A549 (cell line): Measurements from ENCODE around the gene ERP44. TPM values are rescaled to one million over a fixed set of nuclear protein-coding genes. Genes with fewer than 3 reads are reported as not detected.

Experiments used
- ATAC-seq, 2 experiments: fragments of 200-7000 bp in 1 of 2; fragments of >200 bp in 1 of 2; cut with Nextera tagmentation in 1 of 2; cut with Tn5 transposase in 1 of 2; 3 replicates each; pipeline versions ENCODE4 v1.8.0 to v1.9.1; 2018 to 2020; ENCODE audit warnings: mild to moderate bottlenecking in 1 of 2, moderate library complexity in 1 of 2
- CTCF ChIA-PET: fragments of 300-600 bp; sonication (Branson Sonifier 250); formaldehyde crosslinking; extraction: SDS; loops from one replicate; lab custom pipeline; 2021; ENCODE audit warnings: antibody characterized with exemption, inconsistent platforms; lab: Yijun Ruan, JAX
- POLR2A ChIA-PET: fragments of 350-600 bp; formaldehyde crosslinking; extraction: SDS; loops from one replicate; lab custom pipeline; 2021; ENCODE audit warnings: antibody characterized with exemption, inconsistent platforms; lab: Yijun Ruan, JAX
- DNase-seq, 2 experiments: peaks; one replicate each; pipeline versions ENCODE4 v3.0.0 to v3.0.0-alpha.2; 2011 to 2016; ENCODE audit warnings: low read depth in 1 of 2, low spot score in 1 of 2
- FAIRE-seq: peaks from 2 replicates; lab custom pipeline; 2011; peaks lifted over from hg19 to GRCh38; lab: Jason Lieb, UNC
- H3K27ac ChIP-seq, 2 experiments: fragments of >200 bp; sonication (Bioruptor Twin); formaldehyde crosslinking; 3 replicates each; pipeline ENCODE4 v1.5.1; 2016 to 2017
- H3K4me1 ChIP-seq: fragments of >200 bp; sonication (Bioruptor Twin); formaldehyde crosslinking; 3 replicates; pipeline ENCODE4 v1.6.1; 2016
- H3K4me2 ChIP-seq: fragments of >200 bp; sonication (Bioruptor Twin); formaldehyde crosslinking; 3 replicates; pipeline ENCODE4 v1.6.1; 2016
- H3K4me3 ChIP-seq: fragments of >200 bp; sonication (Bioruptor Twin); formaldehyde crosslinking; 3 replicates; pipeline ENCODE4 v1.5.1; 2016
- H3K9me3 ChIP-seq: fragments of >200 bp; sonication (Bioruptor Twin); formaldehyde crosslinking; 3 replicates; pipeline ENCODE4 v1.6.1; 2016
- ATOH8 ChIP-seq: fragments of 250-450 bp; sonication (Bioruptor Pico); IDR thresholded peaks from 2 replicates; pipeline ENCODE4 v1.5.0; 2020; ENCODE audit warnings: low read depth, mild to moderate bottlenecking, moderate library complexity
- CBX8 ChIP-seq: fragments of 200-600 bp; sonication (generic); IDR thresholded peaks from 2 replicates; pipeline ENCODE4 v1.6.1; 2016
- CTCF ChIP-seq: fragments of >200 bp; sonication (Bioruptor Twin); formaldehyde crosslinking; IDR thresholded peaks from 3 replicates; pipeline ENCODE4 v1.5.1; 2016
- E2F6 ChIP-seq: IDR thresholded peaks from 2 replicates; pipeline ENCODE4 v1.6.1; 2012; ENCODE audit warnings: low read depth, borderline replicate concordance
- ESRRA ChIP-seq: fragments of 150-350 bp; IDR thresholded peaks from 2 replicates; pipeline ENCODE4 v1.6.1; 2014; ENCODE audit warnings: mild to moderate bottlenecking, low read length, borderline replicate concordance
- FOSB ChIP-seq: fragments of 250-450 bp; sonication (Bioruptor Pico); IDR thresholded peaks from 2 replicates; pipeline ENCODE4 v1.5.0; 2020; ENCODE audit warnings: mild to moderate bottlenecking, moderate library complexity
- HDAC2 ChIP-seq: fragments of 200-600 bp; sonication (generic); IDR thresholded peaks from 2 replicates; pipeline ENCODE4 v1.6.1; 2016
- HES2 ChIP-seq: fragments of >200 bp; sonication (Bioruptor Twin); formaldehyde crosslinking; IDR thresholded peaks from 2 replicates; pipeline ENCODE4 v1.6.1; 2016
- HEYL ChIP-seq: fragments of 250-450 bp; sonication (Bioruptor Pico); IDR thresholded peaks from 2 replicates; pipeline ENCODE4 v1.8.0; 2021; ENCODE audit warnings: mild to moderate bottlenecking, moderate library complexity
- HOXB5 ChIP-seq: fragments of 250-450 bp; sonication (Bioruptor Pico); IDR thresholded peaks from 2 replicates; pipeline ENCODE4 v1.5.0; 2020; ENCODE audit warnings: mild to moderate bottlenecking, moderate library complexity
- KDM5A ChIP-seq: fragments of 200-600 bp; sonication (generic); IDR thresholded peaks from 2 replicates; pipeline ENCODE4 v1.6.1; 2016; ENCODE audit warnings: antibody characterized with exemption, mild to moderate bottlenecking
- MAFK ChIP-seq: fragments of 450-650 bp; IDR thresholded peaks from 2 replicates; pipeline ENCODE4 v1.6.1; 2014; ENCODE audit not compliant: partially characterized antibody
- MAZ ChIP-seq: fragments of 150-350 bp; IDR thresholded peaks from 2 replicates; pipeline ENCODE4 v1.6.1; 2014; ENCODE audit warnings: antibody characterized with exemption, low read depth, low read length, borderline replicate concordance
- NFE2L2 ChIP-seq: fragments of 150-350 bp; conservative IDR thresholded peaks from 2 replicates; pipeline ENCODE4 v1.6.1; 2014; ENCODE audit warnings: low read length
- PHF8 ChIP-seq: fragments of 200-600 bp; sonication (generic); IDR thresholded peaks from 2 replicates; pipeline ENCODE4 v1.6.1; 2016; ENCODE audit warnings: low read depth, mild to moderate bottlenecking, antibody characterized with exemption, moderate library complexity, borderline replicate concordance
- POLR2A ChIP-seq: IDR thresholded peaks from 2 replicates; pipeline ENCODE4 v1.6.1; 2012; ENCODE audit warnings: mild to moderate bottlenecking, low read length
- POLR2AphosphoS2 ChIP-seq: conservative IDR thresholded peaks from 2 replicates; pipeline ENCODE4 v1.6.1; 2012; ENCODE audit warnings: low read length, improper control_type of control experiment, inconsistent platforms
- RAD21 ChIP-seq, 2 experiments: fragments of >200 bp in 1 of 2; sonication (Bioruptor Twin) in 1 of 2; formaldehyde crosslinking in 1 of 2; IDR thresholded peaks in 1 of 2; conservative IDR thresholded peaks in 1 of 2; 2 replicates in 1 of 2; 3 replicates in 1 of 2; pipeline ENCODE4 v1.6.1; 2012 to 2018; ENCODE audit warnings: inconsistent platforms in 1 of 2
- RARB ChIP-seq: fragments of 250-450 bp; sonication (Bioruptor Pico); IDR thresholded peaks from 2 replicates; pipeline ENCODE4 v1.8.0; 2021; ENCODE audit warnings: mild to moderate bottlenecking, moderate library complexity
- RCOR1 ChIP-seq: fragments of 150-350 bp; IDR thresholded peaks from 2 replicates; pipeline ENCODE4 v1.6.1; 2014; ENCODE audit warnings: antibody characterized with exemption, low read length, low read depth
- SMC3 ChIP-seq: fragments of >200 bp; sonication (Bioruptor Twin); formaldehyde crosslinking; IDR thresholded peaks from 3 replicates; pipeline ENCODE4 v1.6.1; 2018; ENCODE audit warnings: inconsistent platforms
- SREBF2 ChIP-seq: fragments of 450-650 bp; IDR thresholded peaks from 2 replicates; pipeline ENCODE4 v1.6.1; 2014; ENCODE audit warnings: mild to moderate bottlenecking, moderate library complexity
- TFCP2L1 ChIP-seq: fragments of 250-450 bp; sonication (Bioruptor Pico); IDR thresholded peaks from 2 replicates; pipeline ENCODE4 v1.5.0; 2021; ENCODE audit warnings: mild to moderate bottlenecking
- TP53 ChIP-seq: fragments of 250-450 bp; sonication (Bioruptor Pico); IDR thresholded peaks from 2 replicates; pipeline ENCODE4 v1.5.0; 2021; ENCODE audit warnings: mild to moderate bottlenecking, moderate library complexity
- USF2 ChIP-seq: fragments of 450-650 bp; IDR thresholded peaks from 2 replicates; pipeline ENCODE4 v1.6.1; 2014; ENCODE audit warnings: antibody characterized with exemption
- ZFP36 ChIP-seq: fragments of 450-650 bp; IDR thresholded peaks from 2 replicates; pipeline ENCODE4 v1.6.1; 2014; ENCODE audit warnings: borderline replicate concordance; ENCODE audit not compliant: partially characterized antibody
- ZSCAN20 ChIP-seq: fragments of 250-450 bp; sonication (Bioruptor Pico); IDR thresholded peaks from 2 replicates; pipeline ENCODE4 v1.8.0; 2022; ENCODE audit warnings: mild to moderate bottlenecking, moderate library complexity
- WGBS: methylation state at CpG from one replicate; pipeline ENCODE4 v1.1.6; 2017; ENCODE audit errors: missing lambda C conversion rate; 5-methylcytosine and 5-hydroxymethylcytosine counted together
- polyA plus RNA-seq, 4 experiments: library from polyadenylated mRNA; depleted of rRNA in 3 of 4; stranded (reverse); fragments of >200 nt; fragmentation: RNase III in 1 of 4; extraction: RNeasy Plus Mini Kit Qiagen cat#74134 plus additional on column Dnase treatment in 1 of 4; gene quantifications; 2 replicates in 3 of 4; 3 replicates in 1 of 4; pipeline ENCODE4 v1.2.3, GENCODE V29; 2011 to 2017

ERP44 gene
- polyA plus RNA-seq, 2 of the 4 experiments (the other 2 are of a cell fraction) = 12.4 to 19.4 TPM

- Histone ChIP-seq H3K27ac (no peak overlapping the region), H3K9me3 (no peaks in the 10 kb centered on the region), H3K4me3 (no peak overlapping the region), H3K4me1 (peaks cover 6% of the 10 kb centered on the region; the same call in 1 of the 3 replicates), H3K4me2 (no peak overlapping the region)
- no peak for DNase-seq
- ChIA-PET CTCF (no interaction called here), POLR2A (no interaction called here)
- no peak for TF ChIP-seq TFCP2L1 (CRISPR knock-in tag)
- no peak for TF ChIP-seq POLR2AphosphoS2
- TF ChIP-seq CBX8 = no peak
- 92% methylated on average over 1 of the region's 1 CpG for WGBS
- no peak for ATAC-seq
- no peak for FAIRE-seq
Observed at GRCh38 chr9:100090880-100091279, 7.9 kb downstream of the ERP44 start.

GRCh38 chr9:100088202-100088601 is 10.6 kb downstream of the ERP44 start:
- TF ChIP-seq ESRRA (no peak), RCOR1 (no peak), NFE2L2 (no peak), RARB (CRISPR knock-in tag) (no peak), MAFK (no peak), RAD21 (conservative IDR thresholded peaks at IDR 0.05 in 1 of 2, IDR thresholded peaks at IDR 0.05 in 1 of 2) (no peak), POLR2AphosphoS2 (no peak), HOXB5 (CRISPR knock-in tag) (no peak), USF2 (no peak), HDAC2 (no peak), HEYL (CRISPR knock-in tag) (no peak), TP53 (CRISPR knock-in tag) (no peak), SMC3 (no peak), KDM5A (no peak), SREBF2 (no peak)
- TF ChIP-seq, all 56 proteins: peak for 0
- ChIA-PET CTCF (no interaction called here), POLR2A (no interaction called here)
- Histone ChIP-seq H3K9me3 (no peaks in the 10 kb centered on the region), H3K4me3 (no peak overlapping the region), H3K4me1 (no peaks in the 10 kb centered on the region), H3K27ac (no peak overlapping the region), H3K4me2 (no peak overlapping the region)
- no peak for FAIRE-seq
- 83% methylated on average over 4 of the region's 4 CpGs for whole genome bisulfite sequencing
- no peak for DNase-seq
- no peak for ATAC-seq

- Histone ChIP-seq H3K4me2 (no peak overlapping the region), H3K4me1 (peaks cover 7% of the 10 kb centered on the region; the same call in 1 of the 3 replicates), H3K27ac (no peak overlapping the region)
- POLR2A ChIA-PET = no interaction called here
- ATAC-seq = no peak
- FAIRE-seq = no peak
- TF ChIP-seq HDAC2 (no peak), RCOR1 (no peak), MAZ (no peak)
- TF ChIP-seq, all 56 proteins: peak for 0
- Histone ChIP-seq H3K9me3 (no peaks in the 10 kb centered on the region), H3K4me3 (no peak overlapping the region)
- WGBS = 67% methylated on average over 1 of the region's 1 CpG
- no peak for DNase-seq
- CTCF ChIA-PET = interaction anchor here (1.2 to 1.6 kb wide), 2 partner anchors 9 to 11 kb away, joined by 3 to 4 read pairs; no protein-coding TSS in a partner anchor
Observed at GRCh38 chr9:100087218-100087617, 11.6 kb downstream of the ERP44 start.

- Histone ChIP-seq H3K4me3 (no peak overlapping the region), H3K27ac (no peak overlapping the region), H3K4me1 (peaks cover 7% of the 10 kb centered on the region; the same call in 1 of the 3 replicates), H3K9me3 (no peaks in the 10 kb centered on the region), H3K4me2 (no peak overlapping the region)
- CTCF ChIA-PET = interaction anchor here (1.2 to 1.6 kb wide), 2 partner anchors 8 to 12 kb away, joined by 3 to 4 read pairs; no protein-coding TSS in a partner anchor
- FAIRE-seq (no peak), ATAC-seq (no peak), DNase-seq (no peak)
- WGBS = 88% methylated on average over 3 of the region's 3 CpGs
- POLR2A ChIA-PET = no interaction called here
- TF ChIP-seq POLR2A = no peak
- TF ChIP-seq RCOR1 = no peak
- no peak for TF ChIP-seq FOSB (CRISPR knock-in tag)
- no peak for TF ChIP-seq E2F6
- TF ChIP-seq PHF8 = no peak
- no peak for TF ChIP-seq ATOH8
- TF ChIP-seq USF2 = no peak
- TF ChIP-seq CTCF = no peak
- TF ChIP-seq ZFP36 = no peak
- no peak for TF ChIP-seq ZSCAN20 (CRISPR knock-in tag)
- TF ChIP-seq HES2 = no peak
Observed at GRCh38 chr9:100086097-100086635, 12.6 kb downstream of the ERP44 start.
